NCI-H2227 (cell line): ENCODE results near the gene COPS8.

Experiments used
- DNase-seq: peaks from one replicate; lab custom pipeline; 2025; ENCODE audit not compliant: unreplicated experiment; lab: John Stamatoyannopoulos, UW

The COPS8 gene

GRCh38 chr2:237064203-237065070 is 21.3 kb upstream of the COPS8 start:
- DNase-seq, result no peak

DNA sequence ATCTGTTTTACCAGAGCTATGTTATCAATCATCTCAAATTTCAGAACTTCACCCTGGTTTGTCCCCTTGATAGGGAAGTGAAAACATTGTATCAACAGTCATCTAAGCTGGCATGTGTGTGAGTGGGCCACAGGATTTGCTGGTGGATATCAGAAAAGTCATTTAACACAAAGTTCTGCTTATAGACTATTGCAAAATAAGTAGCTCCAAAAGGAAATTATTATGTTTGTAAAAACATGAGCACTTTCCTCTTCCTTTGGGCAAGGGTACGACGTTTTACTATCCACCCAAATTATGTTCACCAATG is 20.7 kb upstream of the COPS8 start:
- DNase-seq, result no peak

GRCh38 chr2:237066396-237066795 is 19.3 kb upstream of the COPS8 start:
- no peak for DNase-seq

- DNase-seq, result no peak
Measured at GRCh38 chr2:237068005-237068576, 17.6 kb upstream of the COPS8 start.

GRCh38 chr2:237072067-237072931 is 13.4 kb upstream of the COPS8 start:
- DNase-seq, result peak; percentile 49

DNA sequence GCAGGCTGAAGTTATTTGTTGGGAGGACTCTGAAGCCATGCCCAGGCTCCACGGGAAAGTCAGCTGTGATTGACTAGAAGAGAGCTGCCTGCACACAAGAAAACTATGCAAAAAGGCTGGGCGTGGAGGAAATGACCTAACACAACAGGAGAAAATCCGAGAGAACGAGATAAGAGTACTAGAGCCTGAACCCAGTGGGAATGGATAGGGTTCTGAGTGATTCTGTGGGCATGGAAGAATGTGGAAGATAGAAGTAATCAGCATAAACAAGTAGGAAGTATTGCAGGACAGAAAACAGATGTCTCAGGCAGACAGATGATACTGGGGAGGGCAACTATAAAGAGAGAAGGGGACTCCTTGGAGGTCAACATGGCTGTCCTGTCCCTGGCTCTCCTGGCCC is 12.1 kb upstream of the COPS8 start:
- DNase-seq, result no peak

- DNase-seq, result no peak
Measured at GRCh38 chr2:237074211-237074993, 11.3 kb upstream of the COPS8 start.

DNA sequence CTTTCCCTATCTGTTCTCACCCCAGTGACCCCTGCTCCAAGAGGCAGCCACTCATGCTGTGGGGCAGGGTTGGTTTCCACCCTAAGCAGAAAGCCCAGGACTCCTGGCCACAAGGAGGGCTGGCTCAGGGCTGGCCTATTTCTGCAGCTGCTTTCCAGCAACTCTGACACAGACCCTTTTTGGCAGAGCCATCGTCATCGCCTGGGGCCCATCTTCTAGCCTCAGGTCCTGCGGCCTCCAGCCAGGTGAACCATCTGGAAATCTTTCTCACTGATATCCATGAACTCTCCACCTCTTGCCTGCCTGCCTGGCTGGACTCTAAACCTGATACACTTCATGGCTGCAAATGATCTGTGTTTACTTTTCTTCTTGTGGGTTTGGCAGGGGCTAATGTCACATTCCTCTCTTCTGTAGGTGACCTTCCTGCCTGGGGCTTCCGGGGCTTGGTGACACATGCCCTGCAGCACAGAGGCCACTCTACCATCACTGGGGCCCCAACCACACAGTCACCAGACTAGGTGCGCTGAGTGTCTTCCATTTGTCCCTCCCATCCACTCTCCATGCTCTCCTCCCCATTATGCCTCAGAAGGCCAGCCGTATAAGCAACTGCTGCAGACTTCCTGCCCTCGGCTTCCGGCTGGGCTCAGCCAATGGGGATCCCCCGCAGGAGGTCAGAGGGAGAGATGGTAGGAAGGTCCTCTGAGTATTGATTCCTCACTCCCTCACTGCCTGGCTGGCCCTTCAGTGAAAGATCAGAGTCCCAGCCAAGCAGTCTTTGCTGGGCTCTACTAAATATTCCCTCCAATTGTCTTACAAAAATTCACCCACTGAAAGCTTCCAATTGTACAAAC is 9.7 kb upstream of the COPS8 start:
- no peak for DNase-seq

DNA sequence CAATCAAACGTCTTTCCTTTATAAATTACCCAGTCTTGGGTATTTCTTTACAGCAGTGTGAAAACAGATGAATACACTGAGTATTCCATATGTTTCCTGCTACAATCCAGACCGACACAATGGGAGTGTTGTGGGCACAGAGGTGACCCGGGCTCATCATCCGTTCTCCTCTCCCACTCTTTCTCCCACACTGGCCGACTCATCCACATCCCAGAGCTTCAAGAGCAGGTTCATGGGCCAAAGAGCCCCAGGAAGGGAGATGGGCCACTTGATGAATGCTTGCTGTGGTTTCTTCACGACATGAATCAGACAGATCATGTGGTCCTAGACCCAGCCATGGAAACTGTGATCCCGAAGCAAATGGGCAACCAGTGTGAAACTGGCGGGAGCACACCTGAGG is 4.1 kb upstream of the COPS8 start:
- no peak for DNase-seq

DNA sequence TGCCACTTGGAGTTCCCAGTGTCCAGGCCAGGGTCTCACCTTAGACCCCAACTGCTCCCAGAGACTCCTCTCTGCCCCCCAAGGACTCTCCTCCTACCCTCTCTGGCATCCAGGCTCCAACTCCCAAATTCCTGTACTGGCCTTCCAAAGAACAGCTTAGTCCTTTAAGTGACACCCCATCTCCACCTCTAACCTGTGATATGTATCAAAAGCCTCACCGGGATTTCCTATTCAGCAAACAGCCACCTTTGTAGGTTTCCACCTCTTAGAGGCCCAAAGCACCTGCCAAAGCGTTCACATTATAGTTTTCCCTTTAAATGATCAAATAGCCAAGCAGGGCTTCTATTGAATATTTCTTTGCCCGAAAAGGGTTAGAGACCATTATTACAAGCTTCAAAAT is 2.7 kb upstream of the COPS8 start:
- DNase-seq, result no peak

DNA sequence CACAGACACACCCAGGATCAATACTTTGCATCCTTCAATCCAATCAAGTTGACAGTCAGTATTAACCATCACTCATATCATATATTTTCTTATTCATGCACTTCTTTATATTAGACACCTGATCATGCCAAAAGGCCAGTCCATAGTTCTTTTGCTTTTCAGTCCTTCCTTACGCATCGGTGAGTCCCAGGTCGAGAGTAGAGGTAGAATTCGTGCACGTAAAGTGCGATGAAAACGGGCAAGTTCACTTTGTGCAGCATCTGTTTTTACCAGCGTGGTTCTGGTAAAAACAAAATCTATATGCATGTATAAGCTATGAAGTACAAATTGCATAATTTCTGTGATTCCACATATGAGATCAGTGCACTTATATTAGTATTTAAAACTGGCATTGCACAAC is 1.2 kb upstream of the COPS8 start:
- no peak for DNase-seq

DNA sequence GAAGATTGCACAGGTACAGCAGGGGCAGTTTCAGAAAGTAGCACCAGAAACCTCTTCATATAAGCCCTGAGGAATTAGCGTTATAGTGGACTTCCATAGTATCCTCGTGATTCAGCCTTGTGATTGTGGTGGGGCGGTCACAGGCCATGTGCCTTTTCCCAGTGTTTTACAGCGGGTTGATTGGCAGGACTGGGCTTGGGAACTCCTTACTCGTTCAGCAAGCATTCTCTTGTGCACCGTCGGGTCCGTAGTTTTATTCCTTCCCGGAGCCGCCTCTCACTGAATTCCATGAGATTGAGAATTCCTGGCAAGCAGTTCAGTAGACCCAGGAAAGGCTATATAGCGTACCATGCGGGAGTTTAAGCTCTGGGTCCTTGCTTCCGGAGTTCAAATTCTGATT is 5.2 kb downstream of the COPS8 start:
- no peak for DNase-seq

GRCh38 chr2:237091779-237092436 is 6.2 kb downstream of the COPS8 start:
- no peak for DNase-seq

DNA sequence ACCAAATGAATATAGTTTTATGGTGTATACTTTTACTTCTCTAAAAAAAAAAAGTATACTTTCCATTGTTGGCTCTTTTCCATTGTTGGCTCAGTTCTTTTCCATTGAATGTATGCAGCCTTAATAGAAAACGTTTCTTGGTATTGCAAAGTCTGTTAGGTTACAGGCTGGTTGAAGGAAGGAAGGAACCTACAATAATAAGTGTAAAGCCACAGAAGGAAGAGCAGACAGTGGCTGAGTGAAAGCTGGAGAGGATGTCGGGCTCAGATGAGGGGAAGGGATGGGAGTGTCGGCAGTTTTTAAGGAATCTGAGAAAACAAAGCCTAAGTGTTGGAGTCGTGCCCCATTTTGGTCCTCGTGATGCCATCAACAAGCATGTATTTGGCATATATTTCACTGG is 6.8 kb downstream of the COPS8 start:
- DNase-seq, result no peak

DNA sequence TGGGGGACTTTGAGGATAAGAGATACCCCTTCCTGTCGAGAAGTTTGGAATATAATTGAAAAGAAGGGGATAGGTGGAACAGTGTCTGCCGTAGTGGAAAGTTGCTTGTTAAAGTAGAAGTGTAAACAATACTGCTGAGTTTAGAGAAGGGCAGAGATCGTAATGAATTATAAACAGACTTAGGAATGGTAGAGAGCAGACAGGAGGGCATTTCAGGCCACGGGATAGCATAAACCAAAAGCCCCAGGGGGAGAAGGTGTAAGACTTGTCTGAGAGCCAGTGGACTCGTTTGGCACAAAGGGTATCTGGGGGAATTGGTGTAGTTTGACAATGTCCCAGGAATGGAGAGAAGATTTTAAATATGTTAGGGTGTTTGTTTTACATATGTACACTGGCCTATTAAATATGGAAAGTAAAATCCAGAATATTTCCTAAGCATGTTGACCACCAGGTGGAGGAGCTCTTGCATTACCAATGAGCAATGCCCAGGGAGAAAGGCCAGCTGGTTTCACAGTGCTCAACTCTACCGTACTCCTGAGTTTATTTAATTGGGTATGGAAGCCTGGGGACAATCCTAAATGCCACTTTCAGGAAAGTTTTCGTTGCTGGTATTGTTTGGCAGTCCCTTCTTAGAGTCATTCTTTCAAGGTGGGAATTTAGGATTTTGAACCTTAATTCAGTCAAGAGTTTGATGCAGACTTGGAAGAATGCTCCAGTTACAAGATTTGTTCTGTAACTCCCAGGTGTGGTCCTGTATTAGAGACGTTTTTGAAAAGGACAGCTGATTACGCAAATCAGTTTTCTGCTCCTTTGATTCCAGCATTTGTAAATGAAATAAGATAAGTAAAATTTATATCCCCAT is 7.5 kb downstream of the COPS8 start:
- peak; percentile 39 for DNase-seq

DNA sequence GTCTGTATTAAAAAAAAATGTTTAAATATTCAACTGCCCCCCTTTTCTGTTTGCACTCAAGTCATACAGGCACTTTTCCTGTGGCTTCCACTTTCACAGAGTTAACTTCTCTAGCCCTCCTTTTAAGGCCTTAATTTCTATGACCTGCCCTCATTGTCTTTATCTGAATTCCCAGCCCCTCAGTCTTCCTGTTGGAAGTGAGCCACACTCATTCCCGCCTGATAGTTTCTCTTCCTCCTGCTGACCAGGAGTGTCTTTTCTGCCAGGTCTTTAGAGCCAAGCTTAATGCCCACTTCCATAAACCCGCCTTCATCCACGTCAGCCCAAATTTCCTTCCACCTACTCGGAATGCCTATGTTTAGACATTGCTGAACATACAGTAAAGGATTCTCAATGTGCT is 10.5 kb downstream of the COPS8 start:
- no peak for DNase-seq

- DNase-seq, result no peak
Measured at GRCh38 chr2:237096911-237097310, 11.2 kb downstream of the COPS8 start.

GRCh38 chr2:237097326-237097910 is 11.7 kb downstream of the COPS8 start:
- no peak for DNase-seq
